Activated CD4-positive, CD25-positive, alpha-beta regulatory T cell treated with anti-CD3 and anti-CD28 coated beads, Interleukin-2, amount 50 U/mL, for 16 hours (primary cell): ENCODE data around the gene BBLN.

Experiments used
- DNase-seq: peaks from one replicate; pipeline ENCODE4 v3.0.0-alpha.2; 2020; ENCODE audit warnings: low read depth, low spot score

The BBLN gene

DNA sequence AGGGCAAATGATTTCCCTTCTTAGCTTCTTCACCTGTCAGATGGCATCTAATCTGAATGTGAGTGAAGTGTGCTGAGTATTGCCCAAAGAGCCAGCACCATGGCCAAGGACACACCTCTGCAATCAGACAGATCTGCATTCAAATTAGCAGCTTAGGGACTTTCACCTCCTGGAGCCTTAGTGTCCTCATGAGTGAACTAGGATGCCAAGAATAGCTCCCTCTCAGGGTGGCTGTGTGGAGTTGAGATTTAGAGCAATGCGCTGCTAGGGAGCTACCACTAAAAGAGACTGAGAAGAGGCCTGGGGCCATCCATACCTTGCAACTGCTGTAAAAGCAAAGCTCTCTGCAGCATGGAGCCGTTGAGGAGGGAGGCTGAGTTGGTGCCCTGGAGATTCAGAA is 29.9 kb downstream of the BBLN start:
- no peak for DNase-seq

DNA sequence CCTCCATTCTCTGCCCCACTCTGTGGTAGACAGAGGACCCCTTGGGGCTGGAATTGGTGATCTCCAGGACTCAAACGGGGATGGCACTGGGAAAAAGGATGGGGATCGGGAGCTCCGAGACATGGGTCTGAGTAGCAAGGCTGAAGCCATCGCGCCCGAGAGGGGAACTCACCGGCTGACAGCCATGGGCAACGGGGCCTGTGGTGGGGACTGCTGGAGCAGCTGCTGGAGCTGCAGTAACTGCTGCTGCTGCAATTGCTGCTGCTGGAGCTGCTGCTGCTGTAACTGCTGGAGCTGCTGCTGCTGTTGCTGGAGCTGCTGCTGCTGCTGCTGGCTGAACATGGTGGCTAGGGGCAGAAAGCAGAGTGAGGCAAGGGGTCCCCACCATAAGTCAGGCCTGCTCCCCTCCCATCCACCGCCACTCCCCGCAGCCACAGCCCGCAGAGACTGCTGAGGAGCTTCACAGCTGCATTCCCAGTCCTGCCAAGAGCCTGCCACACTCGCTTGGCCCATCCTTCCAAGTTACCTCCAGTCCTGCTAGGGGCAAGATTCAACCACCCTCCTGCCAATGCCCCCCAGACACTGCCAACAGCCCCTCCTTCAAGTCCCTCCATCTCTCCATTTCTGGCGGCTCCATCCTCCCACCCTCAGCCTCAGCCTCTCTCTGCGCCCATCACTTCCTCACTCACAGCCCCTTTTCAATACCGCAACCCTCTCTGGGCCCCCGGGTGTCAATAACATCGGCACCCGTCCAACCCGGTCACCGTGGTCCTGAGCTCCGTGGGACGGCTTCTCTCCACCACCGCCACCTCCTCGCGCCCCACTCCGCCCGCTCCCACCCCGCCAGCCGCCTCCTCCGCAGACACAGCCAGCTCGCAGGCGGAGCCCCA is 30.7 kb downstream of the BBLN start:
- no peak for DNase-seq

DNA sequence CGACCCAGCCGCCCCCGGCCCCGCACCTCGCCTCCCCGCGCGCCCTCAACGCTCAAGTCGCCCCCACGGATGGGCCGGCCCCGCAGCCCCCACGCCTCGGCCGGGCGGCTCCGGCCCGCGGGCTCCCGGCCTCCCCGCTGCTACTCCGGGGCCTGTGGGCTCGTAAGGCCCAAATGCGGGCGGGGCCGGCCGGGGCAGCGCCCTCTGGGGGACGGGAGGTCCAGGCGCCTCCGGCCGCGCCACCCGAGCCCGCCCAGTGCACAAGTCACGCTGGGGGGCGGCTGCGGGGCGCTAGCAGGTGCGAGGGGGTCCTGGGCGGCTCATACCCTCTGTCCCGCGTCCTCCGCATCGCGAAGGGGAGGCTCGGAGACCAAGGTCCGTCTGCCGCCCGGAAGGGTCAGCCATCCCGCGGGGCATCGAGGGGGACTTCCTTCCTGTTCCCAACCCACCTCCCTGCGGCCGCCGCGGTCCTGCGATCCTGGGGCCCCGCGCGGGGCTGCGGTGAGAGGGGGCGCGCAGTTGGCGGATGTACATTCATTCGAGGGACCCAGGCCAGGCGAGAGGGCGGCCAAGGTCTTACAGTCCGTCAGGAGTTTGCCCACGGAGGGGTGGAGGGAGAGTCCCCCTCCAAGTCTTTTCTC is 31.5 kb downstream of the BBLN start, which contains the start of gene CIZ1:
Gene CIZ1 (minus strand): TSS at position 167 of the 641 bp plus-strand sequence. CDS start 715 bp downstream, outside the sequence.
- peak; percentile 54 for DNase-seq

GRCh38 chr9:128192601-128193371 is 32.7 kb downstream of the BBLN start:
- peak; percentile 20 for DNase-seq

DNA sequence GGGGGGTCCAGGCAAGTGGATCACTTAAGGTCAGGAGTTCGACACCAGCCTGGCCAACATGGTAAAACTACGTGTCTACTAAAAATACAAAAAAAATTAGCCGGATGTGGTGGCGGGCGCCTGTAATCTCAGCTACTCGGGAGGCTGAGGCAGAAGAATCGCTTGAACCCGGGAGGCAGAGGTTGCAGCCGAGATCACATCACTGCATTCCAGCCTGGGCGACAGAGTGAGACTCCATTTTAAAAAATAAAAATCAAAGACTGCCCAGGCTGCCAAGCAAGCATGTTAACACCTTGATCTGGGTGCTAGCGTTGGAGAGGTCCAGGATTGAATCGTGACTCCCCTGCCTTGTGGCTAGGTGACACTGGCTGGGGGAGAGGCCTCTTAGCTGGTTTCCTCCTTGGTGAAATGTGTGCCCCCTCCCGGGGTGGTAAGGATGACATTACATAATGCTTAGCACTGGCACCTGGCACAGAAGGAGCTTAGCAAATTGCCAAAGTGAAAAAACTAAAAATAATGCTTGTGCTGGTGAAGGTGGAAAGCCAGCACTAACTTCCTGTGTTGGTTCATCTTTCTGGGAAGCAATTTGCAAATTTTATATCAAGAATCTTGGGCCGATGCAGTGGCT is 33.5 kb downstream of the BBLN start:
- no peak for DNase-seq

DNA sequence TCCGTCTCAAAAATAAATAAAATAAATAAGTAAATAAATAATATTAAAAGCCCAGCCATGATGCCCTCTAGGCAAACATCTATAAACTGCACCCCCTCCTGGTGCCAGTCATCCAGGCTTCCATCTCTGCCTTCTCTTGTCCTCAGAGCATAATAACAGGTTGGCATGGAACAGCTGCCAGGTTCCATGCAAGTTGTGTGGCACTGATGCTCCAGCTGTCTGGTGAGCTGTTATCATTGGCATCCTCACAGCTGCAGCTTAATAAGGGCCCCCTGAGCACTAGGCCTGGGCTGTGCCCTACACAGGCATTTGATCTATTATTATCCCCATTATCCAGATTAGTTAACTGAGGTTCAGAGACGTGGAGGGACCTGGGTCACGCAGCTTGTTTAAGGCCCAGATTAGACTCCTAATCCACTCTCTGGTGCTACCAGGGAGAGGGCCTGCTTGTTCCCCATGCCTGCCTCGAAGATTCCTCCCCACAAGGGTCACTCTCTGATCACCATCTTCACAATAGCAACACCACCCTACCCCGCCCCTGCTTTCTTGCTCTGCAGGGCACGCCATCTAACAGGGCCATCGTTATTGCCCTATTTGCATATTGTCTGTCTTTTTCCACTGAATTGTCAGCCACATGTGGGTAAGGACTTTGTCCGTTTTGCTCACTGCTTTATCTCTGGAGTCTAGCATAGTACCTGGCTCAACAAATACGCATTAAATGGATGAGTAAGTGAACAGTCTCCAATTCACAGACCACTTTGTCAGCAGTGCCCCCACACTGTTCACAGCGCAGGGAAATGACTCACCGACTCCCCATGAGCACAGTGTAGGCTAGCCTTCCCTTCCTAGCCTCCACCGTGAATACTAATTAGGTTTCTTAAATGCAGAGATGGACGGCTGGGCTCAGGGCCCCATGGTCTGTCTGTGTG is 41.6 kb downstream of the BBLN start:
- no peak for DNase-seq

- DNase-seq = no peak
These were observed 42.6 kb downstream of the BBLN start for GRCh38 chr9:128202648-128203023.

GRCh38 chr9:128203024-128203706 is 43.1 kb downstream of the BBLN start, which contains the start of gene DNM1:
TSS of gene DNM1 (plus strand) at chr9:128203379. CDS start at chr9:128203471, 92 bp downstream.
- peak; percentile 40 for DNase-seq

- DNase-seq = no peak
These were observed 43.9 kb downstream of the BBLN start for GRCh38 chr9:128203707-128204551.

GRCh38 chr9:128204858-128205257 is 44.8 kb downstream of the BBLN start:
- DNase-seq = no peak

DNA sequence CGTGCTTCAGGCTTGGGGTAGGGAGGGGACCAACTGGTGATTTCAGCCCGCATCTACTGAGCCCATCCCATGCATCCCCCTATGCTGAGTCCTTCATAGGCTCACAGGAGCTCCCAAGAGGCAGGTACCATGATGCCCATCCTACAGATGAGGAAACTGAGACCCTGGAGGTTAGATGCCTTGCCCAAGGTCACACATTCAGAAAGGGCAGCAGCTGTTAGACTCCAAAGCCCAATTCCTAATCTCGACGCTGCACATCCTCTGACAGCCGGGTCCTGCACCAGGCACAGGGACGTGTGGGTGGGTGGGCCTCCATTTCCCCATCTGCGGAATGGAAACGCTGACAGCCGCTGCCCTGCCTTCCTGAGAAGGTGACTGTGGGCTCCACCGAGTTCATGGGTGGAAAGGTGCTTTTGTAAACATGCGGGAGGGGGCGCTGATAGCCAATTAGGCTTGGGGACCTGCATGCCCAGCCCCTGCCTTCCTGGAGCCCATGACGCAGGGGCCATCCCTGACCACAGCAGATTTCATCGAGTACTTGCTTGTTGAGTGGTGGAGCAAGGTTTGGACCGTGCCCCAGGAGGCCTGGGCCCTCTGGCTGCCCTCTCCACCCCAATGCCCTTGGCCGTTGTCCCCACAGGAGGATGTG is 45.4 kb downstream of the BBLN start:
- DNase-seq = no peak

- no peak for DNase-seq
These were observed 46.4 kb downstream of the BBLN start for GRCh38 chr9:128206484-128206883.

DNA sequence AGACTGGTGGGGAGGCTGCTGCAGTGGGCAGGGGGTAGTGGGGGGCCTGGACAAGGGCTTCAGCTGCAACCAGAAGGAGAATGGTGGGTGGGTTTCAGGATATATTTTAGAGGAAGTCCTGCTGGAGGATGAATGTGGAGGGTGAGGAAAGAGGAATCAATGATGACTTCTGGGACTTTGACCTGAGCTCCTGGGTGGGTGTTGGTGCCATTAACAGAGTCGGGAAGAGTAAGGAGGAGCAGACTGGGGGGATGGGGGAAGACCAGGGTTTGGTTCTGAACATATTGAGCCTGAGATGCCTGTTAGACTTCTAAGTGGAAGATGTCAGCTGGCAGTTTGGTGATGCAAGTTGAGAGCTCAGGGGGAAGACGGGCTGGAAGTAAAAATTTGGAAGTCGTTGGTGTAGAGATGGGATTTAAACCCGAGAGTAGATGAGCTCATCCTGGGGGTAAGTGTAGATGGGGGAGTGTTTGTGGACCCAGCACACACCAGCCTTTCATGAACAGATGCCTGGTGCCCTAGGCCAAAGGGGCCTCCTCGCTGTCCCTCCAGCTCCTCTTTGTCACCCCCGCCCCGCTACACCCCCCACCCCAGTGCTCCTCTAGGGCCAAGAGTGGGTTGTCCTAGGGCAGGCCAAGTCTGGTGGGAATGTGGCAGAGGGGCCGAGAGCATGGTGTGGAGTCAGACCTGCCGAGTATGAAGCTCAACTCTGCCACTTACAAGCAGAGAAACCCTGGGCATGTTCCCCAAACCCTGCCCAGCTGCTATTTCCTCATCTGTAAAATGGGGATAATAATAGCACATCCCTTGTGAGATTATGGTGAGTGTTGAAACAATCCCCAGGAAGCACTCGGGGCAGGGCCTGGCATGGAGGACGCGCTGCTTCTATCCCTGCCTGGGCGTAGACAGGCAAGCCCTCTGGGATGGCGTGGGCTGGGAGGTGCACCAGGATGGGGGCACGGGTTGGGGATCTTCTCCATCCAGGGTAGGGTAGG is 47.1 kb downstream of the BBLN start:
- no peak for DNase-seq

GRCh38 chr9:128208386-128208785 is 48.3 kb downstream of the BBLN start:
- no peak for DNase-seq

DNA sequence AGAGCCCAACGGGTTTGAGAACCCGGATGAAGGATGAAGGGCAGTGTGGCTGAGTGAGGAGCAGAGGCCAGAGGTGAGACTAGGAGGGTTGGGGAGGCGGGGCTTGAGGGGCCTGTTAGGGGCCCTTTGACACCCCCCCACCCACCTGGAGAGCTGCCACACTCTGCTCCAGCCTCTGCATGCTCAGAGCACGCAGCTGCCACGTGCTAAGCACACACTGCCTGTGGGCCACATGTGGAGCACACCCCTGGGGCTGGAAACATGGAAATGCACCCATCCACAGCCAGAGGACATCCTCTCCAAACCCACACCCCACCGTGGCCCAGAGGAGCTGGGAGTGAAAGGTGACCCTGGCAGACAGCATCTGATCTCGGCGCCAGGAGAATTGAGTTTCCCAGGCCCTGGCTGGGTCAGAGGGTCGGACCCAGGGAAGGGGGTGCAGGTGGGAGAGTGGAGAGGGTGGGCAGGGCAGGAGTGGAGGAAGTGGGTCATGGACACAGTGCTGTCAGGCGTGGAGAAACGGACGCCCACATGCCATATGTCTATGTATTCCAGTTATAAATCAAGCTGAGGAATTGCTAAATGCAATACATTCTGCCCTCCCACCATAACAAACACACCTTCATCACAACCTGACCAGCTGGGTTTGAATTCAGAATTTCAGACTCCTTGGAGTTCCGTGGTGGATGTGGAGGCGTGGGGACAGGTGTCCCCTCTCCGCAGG is 49.0 kb downstream of the BBLN start:
- no peak for DNase-seq

- no peak for DNase-seq
These were observed 51.3 kb downstream of the BBLN start for GRCh38 chr9:128211186-128211980.
